KMS-11 (cell line): ENCODE results near the gene IL17RD.

ENCODE experiments used
- H2AFZ ChIP-seq: fragments of 200-600 bp; sonication (generic); 2 replicates; pipeline ENCODE4 v1.6.1; 2016; ENCODE audit warnings: antibody characterized with exemption, mixed run types, low read depth
- H3K27ac ChIP-seq: fragments of 200-600 bp; sonication (generic); 2 replicates; pipeline ENCODE4 v1.6.1; 2016; ENCODE audit warnings: mild to moderate bottlenecking, mixed run types
- H3K27me3 ChIP-seq: fragments of 200-600 bp; sonication (generic); 2 replicates; pipeline ENCODE4 v1.6.1; 2017; ENCODE audit warnings: mild to moderate bottlenecking, low read depth, mixed run types, moderate library complexity; ENCODE audit not compliant: insufficient read depth
- H3K36me3 ChIP-seq: fragments of 200-600 bp; sonication (generic); 2 replicates; pipeline ENCODE4 v1.6.1; 2017; ENCODE audit warnings: mild to moderate bottlenecking, mixed run types; ENCODE audit not compliant: insufficient read depth
- H3K4me1 ChIP-seq: fragments of 200-600 bp; sonication (generic); 2 replicates; pipeline ENCODE4 v1.6.1; 2016; ENCODE audit warnings: mild to moderate bottlenecking, low read depth, mixed run types; ENCODE audit not compliant: poor library complexity, severe bottlenecking
- H3K4me2 ChIP-seq: fragments of 200-600 bp; sonication (generic); 2 replicates; pipeline ENCODE4 v1.7.0; 2016; ENCODE audit warnings: mild to moderate bottlenecking, mixed run types
- H3K4me3 ChIP-seq: fragments of 200-600 bp; sonication (generic); IDR thresholded peaks from 2 replicates; pipeline ENCODE4 v1.6.1; 2017; ENCODE audit warnings: low read depth, low read length, mixed read lengths; ENCODE audit not compliant: insufficient read depth
- H3K79me2 ChIP-seq: fragments of 200-600 bp; sonication (generic); 2 replicates; pipeline ENCODE4 v1.6.1; 2016; ENCODE audit warnings: low read depth, mixed run types; ENCODE audit not compliant: insufficient read depth
- H3K9ac ChIP-seq: fragments of 200-600 bp; sonication (generic); 2 replicates; pipeline ENCODE4 v1.6.1; 2016; ENCODE audit warnings: mild to moderate bottlenecking, mixed run types
- H4K20me1 ChIP-seq: fragments of 200-600 bp; sonication (generic); 2 replicates; pipeline ENCODE4 v1.6.1; 2016; ENCODE audit warnings: mild to moderate bottlenecking, mixed run types; ENCODE audit not compliant: insufficient read depth
- CTCF ChIP-seq: fragments of 200-600 bp; sonication (generic); conservative IDR thresholded peaks from 2 replicates; pipeline ENCODE4 v1.6.1; 2017; ENCODE audit warnings: low read depth, mild to moderate bottlenecking, antibody characterized with exemption, low read length, moderate library complexity, mixed read lengths

The IL17RD gene

GRCh38 chr3:57154470-57155309 is 10.5 kb downstream of the IL17RD start:
- TF ChIP-seq CTCF: no peak
- Histone ChIP-seq H3K4me2 (no peak overlapping the region), H3K4me1 (no peaks in the 10 kb centered on the region), H2AFZ (no peak overlapping the region), H3K27ac (no peak overlapping the region), H3K27me3 (no peaks in the 10 kb centered on the region), H3K36me3 (no peaks in the 10 kb centered on the region), H4K20me1 (no peaks in the 10 kb centered on the region), H3K4me3 (no peak overlapping the region), H3K9ac (no peak overlapping the region), H3K79me2 (no peaks in the 10 kb centered on the region)

DNA sequence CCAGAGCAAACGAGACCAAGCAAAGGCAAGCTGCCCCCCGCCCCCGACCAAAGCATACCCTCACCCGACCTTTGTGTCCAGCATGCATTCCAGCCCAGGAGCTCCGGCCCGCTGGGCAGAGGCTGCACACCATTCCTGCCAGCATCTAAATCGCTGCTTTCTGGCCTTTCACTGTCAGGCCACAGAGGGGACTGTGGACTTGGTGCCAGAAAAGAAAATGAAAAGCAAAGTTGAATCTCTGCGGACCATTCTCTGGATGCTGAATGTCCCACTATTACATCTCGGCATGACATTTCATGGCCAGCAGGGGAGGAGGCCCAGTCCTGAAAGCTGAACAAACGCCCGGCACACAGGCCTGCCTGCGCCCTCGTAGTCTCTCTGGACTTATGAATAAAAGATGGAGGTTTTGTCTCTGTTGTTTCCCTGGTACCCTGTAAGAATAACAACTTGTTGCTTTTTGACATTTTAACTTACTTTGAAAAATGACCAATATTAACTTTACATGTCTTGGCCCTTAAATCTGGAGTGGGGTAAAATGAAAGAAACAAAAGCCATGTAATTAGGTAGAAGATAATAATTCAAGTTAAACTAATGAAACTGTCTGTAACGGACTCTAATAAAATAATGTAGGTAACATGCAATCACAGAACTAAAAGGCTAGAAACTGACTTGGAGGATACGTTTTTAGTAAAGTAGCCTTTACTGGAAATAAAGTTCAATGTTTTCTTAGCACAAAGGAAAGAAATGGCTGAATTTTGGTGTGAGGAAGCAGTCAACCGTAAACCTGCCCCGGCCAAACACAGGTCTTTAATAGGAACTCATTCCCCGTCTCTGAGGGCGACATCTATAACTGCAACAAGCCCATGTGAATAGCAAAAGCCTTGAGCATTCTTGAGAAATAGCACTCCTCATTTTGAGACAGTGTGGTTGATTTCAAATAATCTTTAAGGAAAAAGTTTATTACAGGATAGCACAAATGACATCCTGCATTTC is 12.7 kb downstream of the IL17RD start:
- no peak overlapping the region for H3K9ac ChIP-seq
- no peaks in the 10 kb centered on the region for H3K79me2 ChIP-seq
- no peak overlapping the region for H3K27ac ChIP-seq
- H4K20me1 ChIP-seq: no peaks in the 10 kb centered on the region
- no peak overlapping the region for H3K4me2 ChIP-seq
- no peak for TF ChIP-seq CTCF
- H2AFZ ChIP-seq: no peak overlapping the region
- no peaks in the 10 kb centered on the region for H3K36me3 ChIP-seq
- H3K4me1 ChIP-seq: no peaks in the 10 kb centered on the region
- H3K27me3 ChIP-seq: no peaks in the 10 kb centered on the region
- H3K4me3 ChIP-seq: no peak overlapping the region

DNA sequence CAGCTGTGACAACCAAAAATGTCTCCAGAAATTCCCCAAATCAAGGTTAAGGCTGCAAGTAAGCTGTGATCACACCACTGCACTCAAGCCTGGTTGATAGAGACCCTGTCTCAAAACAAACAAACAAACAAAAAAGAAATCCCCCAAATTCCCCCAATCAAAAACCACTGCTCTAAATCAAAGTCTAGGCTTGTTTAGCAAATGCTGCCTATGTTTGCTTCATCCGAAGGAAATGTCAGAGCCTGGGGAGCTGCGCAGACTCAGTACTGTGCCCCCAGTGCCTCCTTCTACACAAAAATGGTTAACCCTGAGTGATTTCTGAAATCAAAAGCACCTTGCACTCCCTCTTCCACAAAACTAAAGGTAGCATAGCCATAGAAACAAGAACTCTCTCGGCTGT is 13.4 kb downstream of the IL17RD start:
- no peak for TF ChIP-seq CTCF
- Histone ChIP-seq H2AFZ (no peak overlapping the region), H3K4me2 (no peak overlapping the region), H3K4me3 (no peak overlapping the region), H4K20me1 (no peaks in the 10 kb centered on the region), H3K4me1 (no peaks in the 10 kb centered on the region), H3K79me2 (no peaks in the 10 kb centered on the region), H3K9ac (no peak overlapping the region), H3K36me3 (no peaks in the 10 kb centered on the region), H3K27me3 (no peaks in the 10 kb centered on the region), H3K27ac (no peak overlapping the region)

DNA sequence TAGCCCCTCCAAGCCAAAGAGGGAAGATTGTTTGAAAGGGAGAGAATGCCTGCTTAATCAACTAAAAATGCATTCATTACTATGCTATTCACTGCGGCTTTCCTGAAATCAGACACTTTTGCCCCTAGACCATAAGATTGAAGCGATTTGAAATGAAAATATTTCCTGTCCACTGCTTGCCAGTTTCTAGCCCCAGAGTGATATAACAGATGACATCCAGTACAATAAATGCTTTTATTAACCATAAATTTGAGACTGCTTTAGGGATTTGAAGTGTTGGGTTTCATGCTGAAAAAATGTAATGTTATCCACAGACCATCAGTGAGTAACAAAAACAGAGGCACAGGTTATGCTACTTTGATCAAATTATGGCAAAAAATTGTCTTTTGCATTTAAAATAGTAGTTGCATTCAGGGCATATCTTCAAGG is 14.1 kb downstream of the IL17RD start:
- no peak for TF ChIP-seq CTCF
- Histone ChIP-seq H3K9ac (no peak overlapping the region), H3K4me2 (no peak overlapping the region), H4K20me1 (no peaks in the 10 kb centered on the region), H3K27me3 (no peaks in the 10 kb centered on the region), H3K36me3 (no peaks in the 10 kb centered on the region), H3K4me3 (no peak overlapping the region), H3K27ac (no peak overlapping the region), H2AFZ (no peak overlapping the region), H3K4me1 (no peaks in the 10 kb centered on the region), H3K79me2 (no peaks in the 10 kb centered on the region)
